Omental fat pad (tissue), 4 donors: ENCODE results near the gene EIF2S1. TPM values are rescaled to one million over a fixed set of nuclear protein-coding genes. Genes with fewer than 3 reads are reported as not detected.
"Not testable (repeated sequence)": the region's sequence is repeated elsewhere in the genome, so short reads cannot be mapped to it uniquely, and the experiment has no call there.

ENCODE experiments used
- ATAC-seq: fragments of 150-250 bp; one replicate; pipeline ENCODE4 v1.9.1; 2016; ENCODE audit warnings: mild to moderate bottlenecking, moderate library complexity; ENCODE audit not compliant: low FRiP score
- DNase-seq: peaks from one replicate; pipeline ENCODE4 v3.0.0-alpha.2; 2019; ENCODE audit warnings: low spot score
- CTCF ChIP-seq, 3 donors: fragments of 450-650 bp; IDR thresholded peaks; one replicate each; pipeline ENCODE4 v1.5.1; 2016 to 2017; ENCODE audit warnings: antibody characterized with exemption in 3 of 3, mild to moderate bottlenecking in 3 of 3, moderate library complexity in 2 of 3
- total RNA-seq, 4 donors: library from RNA; depleted of rRNA; stranded (reverse); fragments of >200 nt; gene quantifications; one replicate each; pipeline ENCODE4 v1.1.0, GENCODE V29; 2016

Gene EIF2S1
- 100 to 1,000 TPM in 2 of 4 donors, 10 to 100 TPM in 2; 43.0 to 150 (median 89.6) TPM for total RNA-seq

- DNase-seq, result peak; percentile 96
- peak; percentile 98 for ATAC-seq
- peak in 2 of 3 donors; percentile 29 to 90 for TF ChIP-seq CTCF (IDR thresholded peaks at IDR 0.05)
Measured at GRCh38 chr14:67359775-67360469, at the start of gene EIF2S1, which contains the start of gene ATP6V1D. TSS of gene EIF2S1 (plus strand) at chr14:67360328. CDS start at chr14:67364768, 4,440 bp downstream. TSS of gene ATP6V1D (minus strand) at chr14:67359804. CDS start at chr14:67359698, 106 bp downstream.

DNA sequence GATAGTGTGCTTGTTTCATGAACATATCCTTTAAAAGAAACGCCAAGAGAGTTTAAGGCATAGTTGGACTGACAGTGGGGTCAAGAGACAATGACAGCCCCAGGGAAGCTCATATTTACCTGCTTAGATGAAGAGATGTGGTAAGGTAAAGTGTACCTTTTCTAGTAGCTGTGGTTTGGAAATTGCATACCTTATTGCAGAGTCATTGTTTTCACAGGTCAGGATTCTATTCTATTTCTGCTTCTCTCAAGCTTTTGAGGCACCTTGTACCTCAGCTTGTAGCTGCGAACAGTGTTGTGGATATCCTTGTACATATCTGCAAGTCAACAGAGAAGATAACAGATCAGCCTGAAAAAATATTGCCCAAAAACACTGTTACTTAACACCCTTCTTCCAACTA, 48.3 kb upstream of the EIF2S1 start:
- no peak for ATAC-seq
- TF ChIP-seq CTCF (IDR thresholded peaks at IDR 0.05), result no peak
- DNase-seq, result no peak

- DNase-seq (no peak), ATAC-seq (no peak)
- no peak for TF ChIP-seq CTCF (IDR thresholded peaks at IDR 0.05)
Measured at GRCh38 chr14:67313153-67313552, 47.0 kb upstream of the EIF2S1 start.

- no peak for TF ChIP-seq CTCF (IDR thresholded peaks at IDR 0.05)
- no peak for DNase-seq
- ATAC-seq, result no peak
Measured at GRCh38 chr14:67317822-67318221, 42.3 kb upstream of the EIF2S1 start.

- DNase-seq, result no peak
Measured at GRCh38 chr14:67319142-67319541, 41.0 kb upstream of the EIF2S1 start.

GRCh38 chr14:67329666-67330065, 30.5 kb upstream of the EIF2S1 start:
- not testable (repeated sequence) for ATAC-seq, DNase-seq

More at GRCh38 chr14:67319142-67319541, 41.0 kb upstream of the EIF2S1 start:
- no peak for ATAC-seq
- no peak for TF ChIP-seq CTCF (IDR thresholded peaks at IDR 0.05)

DNA sequence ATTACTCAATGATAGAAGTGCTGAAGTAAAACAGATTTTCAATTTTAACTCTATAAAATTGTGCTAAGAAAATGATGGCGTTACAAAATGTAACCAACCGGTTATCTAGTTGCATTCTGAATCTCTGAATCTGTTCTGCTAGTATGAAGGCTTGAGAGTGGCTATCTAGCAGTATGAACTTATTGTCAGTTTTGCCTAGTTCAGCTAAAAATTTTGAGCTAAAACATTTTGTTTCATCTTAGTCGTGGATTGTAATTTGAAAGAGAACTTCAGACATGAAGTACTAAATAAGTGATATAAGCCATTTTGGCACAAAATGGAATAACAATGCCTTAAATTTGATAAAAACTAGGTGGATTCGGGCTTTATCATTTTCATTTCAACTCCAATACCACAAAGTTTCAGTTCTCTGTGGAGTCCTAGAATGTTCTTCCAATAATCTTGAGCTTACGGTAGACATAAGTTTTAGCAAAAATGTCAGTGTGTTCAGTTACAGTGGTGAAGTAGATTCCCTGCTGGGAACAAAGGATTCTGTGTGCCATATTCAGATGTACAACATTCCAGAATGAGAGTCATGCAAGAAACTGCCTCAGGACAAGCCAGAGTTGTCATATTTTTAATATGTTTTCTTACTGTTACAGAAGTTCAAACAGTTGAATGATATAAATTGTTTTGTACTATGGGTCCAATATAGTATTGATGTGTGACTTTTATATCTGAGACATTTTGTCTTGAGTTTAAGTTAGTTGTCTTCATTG, 28.6 kb upstream of the EIF2S1 start:
- no peak for TF ChIP-seq CTCF (IDR thresholded peaks at IDR 0.05)
- ATAC-seq (no peak), DNase-seq (no peak)
